HepG2 (cell line): ENCODE measurements around the gene CNTFR. TPM values are rescaled to one million over a fixed set of nuclear protein-coding genes. Genes with fewer than 3 reads are reported as not detected.

Experiments
- ARID3A ChIP-seq: IDR thresholded peaks from 2 replicates; pipeline ENCODE4 v1.6.1; 2012; ENCODE audit warnings: low read depth, low read length, improper control_type of control experiment
- CBX2 ChIP-seq, 2 experiments: fragments of 200-600 bp in 1 of 2; sonication (generic); formaldehyde crosslinking in 1 of 2; IDR thresholded peaks; 2 replicates each; pipeline versions ENCODE4 v1.7.0 to v1.8.1; 2018 to 2022; ENCODE audit warnings: low read depth in 2 of 2, low read length in 1 of 2, mild to moderate bottlenecking in 1 of 2, missing genetic modification reagents in 1 of 2
- GPN1 ChIP-seq: sonication (generic); formaldehyde crosslinking; IDR thresholded peaks from 2 replicates; pipeline ENCODE4 v1.5.1; 2020; ENCODE audit warnings: missing genetic modification reagents, borderline replicate concordance
- HCFC1 ChIP-seq: fragments of 150-350 bp; IDR thresholded peaks from 2 replicates; pipeline ENCODE4 v1.6.1; 2014; ENCODE audit warnings: low read depth, low read length
- IRX3 ChIP-seq: sonication (generic); formaldehyde crosslinking; IDR thresholded peaks from 2 replicates; pipeline ENCODE4 v1.8.1; 2023; ENCODE audit warnings: mild to moderate bottlenecking, low read depth, missing genetic modification reagents, borderline replicate concordance
- MLX ChIP-seq: IDR thresholded peaks from 2 replicates; pipeline ENCODE4 v1.6.1; 2016
- MXD1 ChIP-seq: sonication (generic); formaldehyde crosslinking; IDR thresholded peaks from 2 replicates; pipeline ENCODE4 v1.4.0; 2020; ENCODE audit warnings: mild to moderate bottlenecking, missing genetic modification reagents
- REXO4 ChIP-seq: sonication (generic); formaldehyde crosslinking; IDR thresholded peaks from 2 replicates; pipeline ENCODE4 v1.8.0; 2022; ENCODE audit warnings: missing genetic modification reagents, mild to moderate bottlenecking, borderline replicate concordance
- RFX1 ChIP-seq: fragments of 450-650 bp; IDR thresholded peaks from 2 replicates; pipeline ENCODE4 v1.6.1; 2017
- RFX3 ChIP-seq: IDR thresholded peaks from 2 replicates; pipeline ENCODE4 v1.6.1; 2016; ENCODE audit warnings: missing biosample characterization, missing genetic modification reagents
- SUZ12 ChIP-seq: fragments of 150-350 bp; IDR thresholded peaks from 2 replicates; pipeline ENCODE4 v1.6.1; 2014; ENCODE audit warnings: low read depth, low read length
- TMF1 ChIP-seq: sonication (generic); formaldehyde crosslinking; IDR thresholded peaks from 2 replicates; pipeline ENCODE4 v1.8.1; 2022; ENCODE audit warnings: low read depth, missing genetic modification reagents
- ZBTB20 ChIP-seq: sonication (generic); formaldehyde crosslinking; IDR thresholded peaks from 2 replicates; pipeline ENCODE4 v1.8.1; 2023; ENCODE audit warnings: missing genetic modification reagents, low read depth, mild to moderate bottlenecking, borderline replicate concordance
- ZNF101 ChIP-seq: sonication (generic); formaldehyde crosslinking; IDR thresholded peaks from 2 replicates; pipeline ENCODE4 v1.4.0; 2020; ENCODE audit warnings: mild to moderate bottlenecking, low read depth, missing genetic modification reagents, borderline replicate concordance
- ZNF263 ChIP-seq: sonication (generic); formaldehyde crosslinking; IDR thresholded peaks from 2 replicates; pipeline ENCODE4 v1.4.0; 2020; ENCODE audit warnings: missing genetic modification reagents
- ZNF30 ChIP-seq: sonication (generic); formaldehyde crosslinking; IDR thresholded peaks from 2 replicates; pipeline ENCODE4 v1.5.0; 2020; ENCODE audit warnings: mild to moderate bottlenecking, missing genetic modification reagents
- ZNF318 ChIP-seq: sonication (generic); formaldehyde crosslinking; IDR thresholded peaks from 2 replicates; pipeline ENCODE4 v1.4.0; 2020; ENCODE audit warnings: mild to moderate bottlenecking, missing genetic modification reagents
- ZNF337 ChIP-seq: sonication (generic); formaldehyde crosslinking; IDR thresholded peaks from 2 replicates; pipeline ENCODE4 v1.5.1; 2020; ENCODE audit warnings: missing genetic modification reagents, low read depth, mild to moderate bottlenecking, borderline replicate concordance
- polyA plus RNA-seq, 8 experiments: library from polyadenylated mRNA; depleted of rRNA in 3 of 8; stranded (reverse) in 7 of 8; unstranded in 1 of 8; fragments of >200 nt; fragmentation: Illumina TruSeq in 4 of 8; extraction: Trizol in 4 of 8; gene quantifications; 2 replicates each; pipeline versions ENCODE4 v1.2.1 to v1.2.3, GENCODE V29; 2011 to 2016; ENCODE audit warnings: low read depth in 4 of 8, missing spikeins in 1 of 8, mixed read lengths in 1 of 8; ENCODE audit not compliant: insufficient read depth in 1 of 8
- total RNA-seq, 5 experiments: library from RNA; depleted of rRNA; stranded (reverse); fragments of >200 nt; fragmentation: Illumina TruSeq; extraction: Trizol; gene quantifications; 2 replicates each; pipeline ENCODE4 v1.2.3, GENCODE V29; 2016; ENCODE audit warnings: low read depth in 1 of 5

Gene CNTFR
- total and polyA plus RNA-seq, 2 of the 13 experiments (the other 11 are each of a cell fraction or from before 2014, with no cell fraction given), result not detected

GRCh38 chr9:34611811-34612787 is 22.6 kb upstream of the CNTFR start, which contains the start of gene RPP25L (continued):
- TF ChIP-seq MXD1 (CRISPR knock-in tag) (peak; percentile 56), ZNF101 (CRISPR knock-in tag) (no peak), ZNF30 (CRISPR knock-in tag) (no peak), ARID3A (no peak), ZNF337 (CRISPR knock-in tag) (no peak), RFX3 (CRISPR knock-in tag) (no peak), CBX2 (IDR thresholded peaks at IDR 0.05; ENCODE audit: low read depth, low read length) (no peak), CBX2 (CRISPR knock-in tag; IDR thresholded peaks at IDR 0.05; ENCODE audit: low read depth) (no peak), ZBTB20 (CRISPR knock-in tag) (no peak), REXO4 (CRISPR knock-in tag) (no peak), HCFC1 (no peak), ZNF263 (CRISPR knock-in tag) (0 out of 2 replicates have a peak, but pooled peaks have one; percentile 5), GPN1 (CRISPR knock-in tag) (no peak), TMF1 (CRISPR knock-in tag) (no peak), IRX3 (no peak), ZNF318 (CRISPR knock-in tag) (no peak), SUZ12 (no peak), MLX (CRISPR knock-in tag) (no peak), RFX1 (no peak)
